ENCODE results near the gene TRIM16.
"Not testable (repeated sequence)": the region's sequence is repeated elsewhere in the genome, so short reads cannot be mapped to it uniquely, and the experiment has no call there.

GRCh38 chr17:15622124-15622523 is 62.0 kb downstream of the TRIM16 start:
- not testable (repeated sequence) for TF ChIP-seq CTCF, POLR2AphosphoS5, POLR2A (IDR thresholded peaks at IDR 0.05)
